K562 (cell line): Measurements from ENCODE around the gene LAT. TPM values are rescaled to one million over a fixed set of nuclear protein-coding genes. Genes with fewer than 3 reads are reported as not detected.

ENCODE experiments used
- ATAC-seq: fragments of 200-7000 bp; cut with Tn5 transposase; 3 replicates; pipeline ENCODE4 v1.9.1; 2020; ENCODE audit warnings: moderate library complexity
- BruUV-seq: library from RNA; stranded (reverse); fragments of 400-500 nt; replicated peaks from 2 replicates; lab custom pipeline; 2021; lab: Mats Ljungman, UMichigan
- CTCF ChIA-PET: fragments of 300-600 bp; formaldehyde crosslinking; extraction: SDS; loops from one replicate; lab custom pipeline; 2021; ENCODE audit warnings: low intra/inter-chr PET ratio; lab: Yijun Ruan, JAX
- POLR2A ChIA-PET: fragments of 300-600, 350-650 bp; sonication (Branson Sonifier 250); formaldehyde crosslinking; extraction: SDS; loops from one replicate; lab custom pipeline; 2021; ENCODE audit warnings: antibody characterized with exemption, inconsistent platforms; lab: Yijun Ruan, JAX
- DNase-seq, 4 experiments: peaks; one replicate each; pipeline versions ENCODE4 v3.0.0 to v3.0.0-alpha.2; 2011 to 2018; ENCODE audit warnings: low spot score in 3 of 4, mixed read lengths in 3 of 4; ENCODE audit errors: extremely low read depth in 1 of 4
- FAIRE-seq: peaks from 2 replicates; lab custom pipeline; 2011; peaks lifted over from hg19 to GRCh38; lab: Jason Lieb, UNC
- H2AFZ ChIP-seq: 2 replicates; pipeline ENCODE4 v1.6.0; 2011; ENCODE audit warnings: low read depth, low read length, control low read depth, inconsistent platforms
- H3K27ac ChIP-seq: fragments of 200-600 bp; 3 replicates; pipeline ENCODE4 v1.8.0; 2011; ENCODE audit warnings: low read depth, mild to moderate bottlenecking, control low read depth, inconsistent platforms, low read length, moderate library complexity, mixed read lengths; ENCODE audit errors: extremely low read depth
- H3K27me3 ChIP-seq, 2 experiments: fragments of 300-600 bp in 1 of 2; 2 replicates in 1 of 2; 3 replicates in 1 of 2; pipeline versions ENCODE4 v1.6.0 to v1.8.0; 2011; ENCODE audit warnings: inconsistent platforms in 2 of 2, low read length in 2 of 2, mild to moderate bottlenecking in 1 of 2, mixed read lengths in 1 of 2, moderate library complexity in 1 of 2; ENCODE audit not compliant: control insufficient read depth in 2 of 2, insufficient read depth in 2 of 2
- H3K36me3 ChIP-seq: fragments of 300-600 bp; 3 replicates; pipeline ENCODE4 v1.8.0; 2011; ENCODE audit warnings: mild to moderate bottlenecking, low read length, inconsistent platforms; ENCODE audit not compliant: control insufficient read depth, insufficient read depth
- H3K4me1 ChIP-seq, 2 experiments: fragments of 200-600 bp in 1 of 2; replicated peaks in 1 of 2; 2 replicates in 1 of 2; 3 replicates in 1 of 2; pipeline versions ENCODE4 v1.5.1 to v1.8.0; 2011; ENCODE audit warnings: inconsistent platforms in 2 of 2, low read length in 2 of 2, mild to moderate bottlenecking in 1 of 2, mixed read lengths in 1 of 2, moderate library complexity in 1 of 2; ENCODE audit not compliant: control insufficient read depth in 2 of 2, insufficient read depth in 2 of 2
- H3K4me2 ChIP-seq: 2 replicates; pipeline ENCODE4 v1.6.1; 2011; ENCODE audit warnings: low read length, control low read depth, inconsistent platforms, mixed read lengths; ENCODE audit not compliant: insufficient read depth
- H3K4me3 ChIP-seq: fragments of 200-600 bp; sonication (generic), shearing (Covaris generic); 2 replicates; pipeline ENCODE4 v1.5.1; 2016; ENCODE audit warnings: control low read depth, inconsistent platforms
- H3K79me2 ChIP-seq: fragments of 200-600 bp; 3 replicates; pipeline ENCODE4 v1.8.0; 2011; ENCODE audit warnings: low read length, inconsistent platforms; ENCODE audit not compliant: control insufficient read depth, insufficient read depth
- H3K9ac ChIP-seq, 2 experiments: 2 replicates each; pipeline versions ENCODE4 v1.6.0 to v1.6.1; 2011; ENCODE audit warnings: low read depth in 2 of 2, low read length in 2 of 2, control low read depth in 1 of 2, inconsistent platforms in 1 of 2, mild to moderate bottlenecking in 1 of 2, mixed read lengths in 1 of 2; ENCODE audit not compliant: insufficient read depth in 1 of 2
- H3K9me1 ChIP-seq: one replicate; pipeline ENCODE4 v1.6.0; 2011; ENCODE audit warnings: inconsistent platforms, mild to moderate bottlenecking, low read length, moderate library complexity; ENCODE audit not compliant: control insufficient read depth, insufficient read depth
- H3K9me3 ChIP-seq: replicated peaks from 2 replicates; pipeline ENCODE4 v1.5.1; 2011; ENCODE audit warnings: low read depth, low read length, inconsistent platforms; ENCODE audit not compliant: control insufficient read depth, insufficient read depth
- H4K20me1 ChIP-seq: replicated peaks from 2 replicates; pipeline ENCODE4 v1.6.1; 2011; ENCODE audit warnings: low read length, inconsistent platforms, mixed read lengths; ENCODE audit not compliant: control insufficient read depth, insufficient read depth
- DDX20 ChIP-seq: fragments of 450-650 bp; IDR thresholded peaks from 2 replicates; pipeline ENCODE4 v1.6.1; 2016; ENCODE audit warnings: missing genetic modification characterization, low read depth, mild to moderate bottlenecking, missing compliant biosample characterization, moderate library complexity
- KDM1A ChIP-seq, 2 experiments: fragments of 450-650 bp; IDR thresholded peaks; 2 replicates each; pipeline ENCODE4 v1.6.1; 2016; ENCODE audit warnings: mild to moderate bottlenecking in 2 of 2
- NCOR1 ChIP-seq: fragments of 450-650 bp; IDR thresholded peaks from 2 replicates; pipeline ENCODE4 v1.6.1; 2016; ENCODE audit warnings: mild to moderate bottlenecking, moderate library complexity
- NR2C1 ChIP-seq, 2 experiments: fragments of 450-650 bp; IDR thresholded peaks; 2 replicates each; pipeline ENCODE4 v1.6.1; 2017; ENCODE audit warnings: mild to moderate bottlenecking in 2 of 2, antibody characterized with exemption in 1 of 2, inconsistent platforms in 1 of 2, missing compliant biosample characterization in 1 of 2, missing genetic modification characterization in 1 of 2
- PHF20 ChIP-seq: fragments of 450-650 bp; IDR thresholded peaks from 2 replicates; pipeline ENCODE4 v1.6.1; 2018; ENCODE audit not compliant: partially characterized antibody
- SMAD1 ChIP-seq: fragments of 150-350 bp; IDR thresholded peaks from 2 replicates; pipeline ENCODE4 v1.6.1; 2014; ENCODE audit warnings: low read length, low read depth; ENCODE audit not compliant: partially characterized antibody
- SMAD2 ChIP-seq: fragments of 150-350 bp; IDR thresholded peaks from 2 replicates; pipeline ENCODE4 v1.6.1; 2014; ENCODE audit warnings: low read depth, mild to moderate bottlenecking, low read length
- ZNF239 ChIP-seq: fragments of 250-450 bp; sonication (Bioruptor Pico); IDR thresholded peaks from 2 replicates; pipeline ENCODE4 v1.4.0; 2020; ENCODE audit warnings: mild to moderate bottlenecking
- ZNF76 ChIP-seq: fragments of 250-450 bp; sonication (Bioruptor Pico); IDR thresholded peaks from 2 replicates; pipeline ENCODE4 v1.4.0; 2020; ENCODE audit warnings: mild to moderate bottlenecking, moderate library complexity, borderline replicate concordance
- WGBS: fragments of 100-300 bp; shearing (Covaris generic); methylation state at CpG from one replicate; pipeline ENCODE4 v1.1.6; 2016; ENCODE audit warnings: low coverage, mixed read lengths; ENCODE audit not compliant: insufficient coverage; ENCODE audit errors: missing lambda C conversion rate; 5-methylcytosine and 5-hydroxymethylcytosine counted together
- in situ Hi-C: fragments of 300-500 bp; cut with MboI; formaldehyde crosslinking; loops from 4 replicates; pipeline ENCODE4 v1.15.0; 2018; ENCODE audit warnings: inconsistent platforms, mixed read lengths
- intact Hi-C: fragments of 100-400 bp; cut with micrococcal nuclease; formaldehyde crosslinking; loops from 2 replicates; pipeline ENCODE4 v1.14.2; 2022
- polyA plus RNA-seq, 8 experiments: library from polyadenylated mRNA; depleted of rRNA in 4 of 8; stranded (reverse) in 5 of 8; unstranded in 3 of 8; fragments of >200 nt; fragmentation: Nextera tagmentation in 2 of 8; fragmentation: Illumina TruSeq in 1 of 8; extraction: Ambion mirVana in 2 of 8; extraction: Trizol in 1 of 8; gene quantifications; 2 replicates each; pipeline versions ENCODE4 v1.2.1 to v1.2.3, GENCODE V29; 2011 to 2014; ENCODE audit warnings: inconsistent platforms in 1 of 8, missing spikeins in 1 of 8
- total RNA-seq, 7 experiments: library from RNA; depleted of rRNA in 6 of 7; stranded (reverse); fragments of >200 nt in 6 of 7; fragmentation: Illumina TruSeq in 2 of 7; extraction: Trizol in 2 of 7; gene quantifications; 2 replicates each; pipeline versions ENCODE4 v1.2.1 to v1.2.3, GENCODE V29; 2011 to 2021; ENCODE audit warnings: low replicate concordance in 1 of 7
- TF ChIP-seq, protein P1 (sequence below): sonication (generic); formaldehyde crosslinking; IDR thresholded peaks from 2 replicates; pipeline ENCODE4 v1.8.1; 2022; ENCODE audit warnings: missing genetic modification reagents
- TF ChIP-seq, protein P2 (sequence below): IDR thresholded peaks from 2 replicates; pipeline ENCODE4 v1.6.1; 2011; ENCODE audit warnings: borderline replicate concordance, low read depth, mild to moderate bottlenecking, moderate library complexity, low read length; ENCODE audit not compliant: insufficient read depth, poor library complexity, severe bottlenecking
- TF ChIP-seq, protein P3 (sequence below), 2 experiments: fragments of 450-650 bp; conservative IDR thresholded peaks; 2 replicates each; pipeline ENCODE4 v1.6.1; 2017; ENCODE audit warnings: mild to moderate bottlenecking in 2 of 2, moderate library complexity in 2 of 2
- TF ChIP-seq, protein P4 (sequence below): fragments of 450-650 bp; IDR thresholded peaks from 2 replicates; pipeline ENCODE4 v1.6.1; 2017; ENCODE audit warnings: antibody characterized with exemption, mild to moderate bottlenecking

The LAT gene
- total and polyA plus RNA-seq, 9 of the 15 experiments (the other 6 are each of a cell fraction or from before 2014, with no cell fraction given), result 0.40 to 4.2 (median 1.3) TPM

DNA sequence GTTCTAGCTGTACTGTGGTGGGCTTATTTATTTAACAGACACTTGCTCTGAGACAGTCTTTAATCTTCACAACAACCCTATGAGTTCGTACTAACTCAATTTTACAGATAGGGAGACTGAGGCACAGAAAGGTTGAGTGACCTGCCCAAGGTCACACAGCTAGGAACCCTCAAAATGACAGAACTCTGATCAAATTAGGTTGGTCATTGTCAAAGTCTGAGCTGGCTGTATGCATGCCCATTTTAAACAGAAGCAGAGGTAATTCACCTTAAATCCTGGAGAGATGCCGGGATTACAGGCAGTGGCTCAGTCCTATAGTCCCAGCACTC, 24.9 kb downstream of the LAT start:
- no peak for DNase-seq
- BruUV-seq, result TSS peak; percentile 88
- H3K4me1 ChIP-seq, result peaks cover 52 to 55% of the 10 kb centered on the region in 2 experiments
- intact Hi-C loops (no loop called here), in situ Hi-C loops (no loop called here)
- no peaks in the 10 kb centered on the region for H3K79me2 ChIP-seq
- peak overlapping the region; percentile 89 to 91 for H3K9ac ChIP-seq
- POLR2A ChIA-PET, result interaction anchor here (0.9 to 2.6 kb wide), 2 partner anchors 9 to 11 kb away, joined by 4 to 16 read pairs; no protein-coding TSS in a partner anchor
- 61% methylated on average over 2 of the region's 2 CpGs for WGBS
- H3K27ac ChIP-seq, result peak overlapping the region; percentile 100
- H3K27me3 ChIP-seq, result no peaks in the 10 kb centered on the region
- no peak for FAIRE-seq
- H3K9me1 ChIP-seq, result no peaks in the 10 kb centered on the region
- H3K4me2 ChIP-seq, result peak overlapping the region; percentile 94
- H3K4me3 ChIP-seq, result no peak overlapping the region
- ATAC-seq, result no peak; the same call in 2 of the 3 replicates
- H3K36me3 ChIP-seq, result no peaks in the 10 kb centered on the region
- no peaks in the 10 kb centered on the region for H4K20me1 ChIP-seq
- no peaks in the 10 kb centered on the region for H3K9me3 ChIP-seq
- CTCF ChIA-PET, result no interaction called here
- peak overlapping the region; percentile 37; the same call in 1 of the 2 replicates for H2AFZ ChIP-seq
- TF ChIP-seq, protein P1, sequence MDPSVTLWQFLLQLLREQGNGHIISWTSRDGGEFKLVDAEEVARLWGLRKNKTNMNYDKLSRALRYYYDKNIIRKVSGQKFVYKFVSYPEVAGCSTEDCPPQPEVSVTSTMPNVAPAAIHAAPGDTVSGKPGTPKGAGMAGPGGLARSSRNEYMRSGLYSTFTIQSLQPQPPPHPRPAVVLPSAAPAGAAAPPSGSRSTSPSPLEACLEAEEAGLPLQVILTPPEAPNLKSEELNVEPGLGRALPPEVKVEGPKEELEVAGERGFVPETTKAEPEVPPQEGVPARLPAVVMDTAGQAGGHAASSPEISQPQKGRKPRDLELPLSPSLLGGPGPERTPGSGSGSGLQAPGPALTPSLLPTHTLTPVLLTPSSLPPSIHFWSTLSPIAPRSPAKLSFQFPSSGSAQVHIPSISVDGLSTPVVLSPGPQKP (CRISPR knock-in tag), result no peak
- 0 out of 2 replicates have a peak, but pooled peaks have one; percentile 8 for TF ChIP-seq ZNF76 (CRISPR knock-in tag)
- TF ChIP-seq ZNF239 (CRISPR knock-in tag), result 0 out of 2 replicates have a peak, but pooled peaks have one; percentile 1
- TF ChIP-seq DDX20 (tag), result no peak
- TF ChIP-seq SMAD2, result no peak
- peak; percentile 23 for TF ChIP-seq PHF20
- no peak for TF ChIP-seq NCOR1
- TF ChIP-seq, protein P2, sequence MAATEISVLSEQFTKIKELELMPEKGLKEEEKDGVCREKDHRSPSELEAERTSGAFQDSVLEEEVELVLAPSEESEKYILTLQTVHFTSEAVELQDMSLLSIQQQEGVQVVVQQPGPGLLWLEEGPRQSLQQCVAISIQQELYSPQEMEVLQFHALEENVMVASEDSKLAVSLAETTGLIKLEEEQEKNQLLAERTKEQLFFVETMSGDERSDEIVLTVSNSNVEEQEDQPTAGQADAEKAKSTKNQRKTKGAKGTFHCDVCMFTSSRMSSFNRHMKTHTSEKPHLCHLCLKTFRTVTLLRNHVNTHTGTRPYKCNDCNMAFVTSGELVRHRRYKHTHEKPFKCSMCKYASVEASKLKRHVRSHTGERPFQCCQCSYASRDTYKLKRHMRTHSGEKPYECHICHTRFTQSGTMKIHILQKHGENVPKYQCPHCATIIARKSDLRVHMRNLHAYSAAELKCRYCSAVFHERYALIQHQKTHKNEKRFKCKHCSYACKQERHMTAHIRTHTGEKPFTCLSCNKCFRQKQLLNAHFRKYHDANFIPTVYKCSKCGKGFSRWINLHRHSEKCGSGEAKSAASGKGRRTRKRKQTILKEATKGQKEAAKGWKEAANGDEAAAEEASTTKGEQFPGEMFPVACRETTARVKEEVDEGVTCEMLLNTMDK, result no peak
- TF ChIP-seq KDM1A (IDR thresholded peaks at IDR 0.05), result peak in 1 of 2 experiments; percentile 30; a peak in 2 of 4 replicates
- no peak for TF ChIP-seq NR2C1 (IDR thresholded peaks at IDR 0.05)
- TF ChIP-seq NR2C1 (tag; IDR thresholded peaks at IDR 0.05), result 0 out of 2 replicates have a peak, but pooled peaks have one; percentile 1
- no peak for TF ChIP-seq SMAD1
- TF ChIP-seq, protein P3, sequence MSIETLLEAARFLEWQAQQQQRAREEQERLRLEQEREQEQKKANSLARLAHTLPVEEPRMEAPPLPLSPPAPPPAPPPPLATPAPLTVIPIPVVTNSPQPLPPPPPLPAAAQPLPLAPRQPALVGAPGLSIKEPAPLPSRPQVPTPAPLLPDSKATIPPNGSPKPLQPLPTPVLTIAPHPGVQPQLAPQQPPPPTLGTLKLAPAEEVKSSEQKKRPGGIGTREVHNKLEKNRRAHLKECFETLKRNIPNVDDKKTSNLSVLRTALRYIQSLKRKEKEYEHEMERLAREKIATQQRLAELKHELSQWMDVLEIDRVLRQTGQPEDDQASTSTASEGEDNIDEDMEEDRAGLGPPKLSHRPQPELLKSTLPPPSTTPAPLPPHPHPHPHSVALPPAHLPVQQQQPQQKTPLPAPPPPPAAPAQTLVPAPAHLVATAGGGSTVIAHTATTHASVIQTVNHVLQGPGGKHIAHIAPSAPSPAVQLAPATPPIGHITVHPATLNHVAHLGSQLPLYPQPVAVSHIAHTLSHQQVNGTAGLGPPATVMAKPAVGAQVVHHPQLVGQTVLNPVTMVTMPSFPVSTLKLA (conservative IDR thresholded peaks at IDR 0.05), result 0 out of 4 replicates have a peak, but pooled peaks of 1 of the 2 experiments have one; percentile 11
- TF ChIP-seq, protein P4, sequence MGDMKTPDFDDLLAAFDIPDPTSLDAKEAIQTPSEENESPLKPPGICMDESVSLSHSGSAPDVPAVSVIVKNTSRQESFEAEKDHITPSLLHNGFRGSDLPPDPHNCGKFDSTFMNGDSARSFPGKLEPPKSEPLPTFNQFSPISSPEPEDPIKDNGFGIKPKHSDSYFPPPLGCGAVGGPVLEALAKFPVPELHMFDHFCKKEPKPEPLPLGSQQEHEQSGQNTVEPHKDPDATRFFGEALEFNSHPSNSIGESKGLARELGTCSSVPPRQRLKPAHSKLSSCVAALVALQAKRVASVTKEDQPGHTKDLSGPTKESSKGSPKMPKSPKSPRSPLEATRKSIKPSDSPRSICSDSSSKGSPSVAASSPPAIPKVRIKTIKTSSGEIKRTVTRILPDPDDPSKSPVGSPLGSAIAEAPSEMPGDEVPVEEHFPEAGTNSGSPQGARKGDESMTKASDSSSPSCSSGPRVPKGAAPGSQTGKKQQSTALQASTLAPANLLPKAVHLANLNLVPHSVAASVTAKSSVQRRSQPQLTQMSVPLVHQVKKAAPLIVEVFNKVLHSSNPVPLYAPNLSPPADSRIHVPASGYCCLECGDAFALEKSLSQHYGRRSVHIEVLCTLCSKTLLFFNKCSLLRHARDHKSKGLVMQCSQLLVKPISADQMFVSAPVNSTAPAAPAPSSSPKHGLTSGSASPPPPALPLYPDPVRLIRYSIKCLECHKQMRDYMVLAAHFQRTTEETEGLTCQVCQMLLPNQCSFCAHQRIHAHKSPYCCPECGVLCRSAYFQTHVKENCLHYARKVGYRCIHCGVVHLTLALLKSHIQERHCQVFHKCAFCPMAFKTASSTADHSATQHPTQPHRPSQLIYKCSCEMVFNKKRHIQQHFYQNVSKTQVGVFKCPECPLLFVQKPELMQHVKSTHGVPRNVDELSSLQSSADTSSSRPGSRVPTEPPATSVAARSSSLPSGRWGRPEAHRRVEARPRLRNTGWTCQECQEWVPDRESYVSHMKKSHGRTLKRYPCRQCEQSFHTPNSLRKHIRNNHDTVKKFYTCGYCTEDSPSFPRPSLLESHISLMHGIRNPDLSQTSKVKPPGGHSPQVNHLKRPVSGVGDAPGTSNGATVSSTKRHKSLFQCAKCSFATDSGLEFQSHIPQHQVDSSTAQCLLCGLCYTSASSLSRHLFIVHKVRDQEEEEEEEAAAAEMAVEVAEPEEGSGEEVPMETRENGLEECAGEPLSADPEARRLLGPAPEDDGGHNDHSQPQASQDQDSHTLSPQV, result peak; percentile 81
